Measurements from ENCODE around the gene HDAC4.

The HDAC4 gene

GRCh38 chr2:239266434-239266766 is 134.4 kb downstream of the HDAC4 start:
- no peak for TF ChIP-seq CTCF (IDR thresholded peaks at IDR 0.05; ENCODE audit: control insufficient read depth, insufficient read depth, low read depth, low read length, missing control alignments)
- no peak overlapping the region for H3K4me3 ChIP-seq (ENCODE audit: control insufficient read depth, low read depth, low read length)
- no peak for DNase-seq (ENCODE audit: low read depth)

GRCh38 chr2:239265681-239266433 is 135.0 kb downstream of the HDAC4 start:
- no peak overlapping the region for H3K4me3 ChIP-seq (ENCODE audit: control insufficient read depth, low read depth, low read length)
- no peak for TF ChIP-seq CTCF (IDR thresholded peaks at IDR 0.05; ENCODE audit: control insufficient read depth, insufficient read depth, low read depth, low read length, missing control alignments)

DNA sequence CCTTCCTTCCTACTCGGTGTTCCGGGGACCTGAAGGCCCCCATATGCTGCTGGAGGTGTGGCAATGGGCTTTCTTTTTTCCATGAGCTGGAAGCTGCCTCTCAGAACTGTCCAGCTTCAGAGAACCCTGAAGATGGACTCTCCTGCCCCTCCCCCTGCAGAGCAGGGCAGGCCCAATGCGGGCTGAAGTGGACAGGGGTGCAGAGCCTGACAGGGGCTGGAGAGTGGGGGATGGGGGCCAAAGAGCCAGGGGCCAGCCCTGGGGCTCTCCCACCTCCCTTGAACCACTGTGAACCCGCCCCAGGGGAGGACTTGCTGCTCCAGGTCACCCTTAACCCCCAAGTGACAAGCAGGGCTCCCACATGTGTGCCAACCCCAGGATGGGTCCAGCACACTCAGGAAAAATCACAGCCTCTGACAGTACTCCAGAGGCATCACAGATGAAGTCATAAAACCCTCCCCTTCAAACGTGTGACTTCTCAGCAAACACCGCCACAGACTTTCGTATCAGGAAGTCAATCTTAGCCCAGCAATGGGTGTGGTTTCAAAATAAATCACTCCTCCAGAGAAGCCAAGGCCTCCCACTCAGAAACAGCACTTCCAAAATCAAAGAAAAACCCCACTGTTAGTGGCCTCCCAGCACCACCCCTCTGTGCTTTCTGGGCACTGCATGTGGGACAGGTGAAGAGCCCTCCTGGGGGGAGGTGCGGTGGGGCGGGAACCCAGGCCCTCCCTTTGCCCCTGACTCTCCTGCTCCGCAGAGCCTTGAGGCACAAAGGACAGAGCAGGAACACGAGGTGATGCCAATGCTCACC is 135.8 kb downstream of the HDAC4 start:
- DNase-seq (ENCODE audit: low read depth), result no peak
- H3K4me3 ChIP-seq (ENCODE audit: control insufficient read depth, low read depth, low read length), result no peak overlapping the region
- TF ChIP-seq CTCF (IDR thresholded peaks at IDR 0.05; ENCODE audit: control insufficient read depth, insufficient read depth, low read depth, low read length, missing control alignments), result no peak

More at GRCh38 chr2:239265681-239266433, 135.0 kb downstream of the HDAC4 start:
- no peak for DNase-seq (ENCODE audit: low read depth)

- no peak for DNase-seq (ENCODE audit: low read depth)
- H3K4me3 ChIP-seq (ENCODE audit: control insufficient read depth, low read depth, low read length), result no peak overlapping the region
Observed at GRCh38 chr2:239264492-239264837, 136.4 kb downstream of the HDAC4 start.

GRCh38 chr2:239263669-239264491 is 136.9 kb downstream of the HDAC4 start:
- no peak for TF ChIP-seq CTCF (IDR thresholded peaks at IDR 0.05; ENCODE audit: control insufficient read depth, insufficient read depth, low read depth, low read length, missing control alignments)
- DNase-seq (ENCODE audit: low read depth), result no peak
- H3K4me3 ChIP-seq (ENCODE audit: control insufficient read depth, low read depth, low read length), result no peak overlapping the region

More at GRCh38 chr2:239264492-239264837, 136.4 kb downstream of the HDAC4 start:
- no peak for TF ChIP-seq CTCF (IDR thresholded peaks at IDR 0.05; ENCODE audit: control insufficient read depth, insufficient read depth, low read depth, low read length, missing control alignments)

DNA sequence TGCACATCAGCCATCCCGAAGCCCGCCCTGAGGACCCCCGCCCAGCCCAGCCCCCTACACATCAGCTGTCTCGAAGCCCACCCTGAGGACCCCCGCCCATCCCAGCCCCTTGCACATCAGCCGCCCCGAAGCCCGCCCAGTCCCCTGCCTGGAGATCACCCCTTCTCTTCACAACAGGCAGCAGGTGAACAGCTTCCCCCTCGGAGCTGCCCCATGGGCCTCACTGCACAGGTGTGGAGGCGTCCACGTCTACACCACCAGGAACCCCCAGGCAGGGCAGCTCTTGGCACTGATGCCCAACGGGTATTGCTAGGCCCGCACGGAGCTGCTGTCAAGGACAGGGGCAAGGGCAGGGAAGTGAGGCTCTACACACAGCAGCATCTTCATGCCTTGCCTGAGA is 137.6 kb downstream of the HDAC4 start:
- DNase-seq (ENCODE audit: low read depth), result no peak
- no peak for TF ChIP-seq CTCF (IDR thresholded peaks at IDR 0.05; ENCODE audit: control insufficient read depth, insufficient read depth, low read depth, low read length, missing control alignments)
- no peak overlapping the region for H3K4me3 ChIP-seq (ENCODE audit: control insufficient read depth, low read depth, low read length)

Measured in AG09309 (cell line).